GM21825 (cell line): ENCODE data around the gene METRN.

Experiments used
- ATAC-seq: cut with Tn5 transposase; IDR thresholded peaks from one replicate; pipeline ENCODE4 v1.9.1; 2021; ENCODE audit warnings: mild to moderate bottlenecking, moderate library complexity; ENCODE audit not compliant: unreplicated experiment

METRN gene

DNA sequence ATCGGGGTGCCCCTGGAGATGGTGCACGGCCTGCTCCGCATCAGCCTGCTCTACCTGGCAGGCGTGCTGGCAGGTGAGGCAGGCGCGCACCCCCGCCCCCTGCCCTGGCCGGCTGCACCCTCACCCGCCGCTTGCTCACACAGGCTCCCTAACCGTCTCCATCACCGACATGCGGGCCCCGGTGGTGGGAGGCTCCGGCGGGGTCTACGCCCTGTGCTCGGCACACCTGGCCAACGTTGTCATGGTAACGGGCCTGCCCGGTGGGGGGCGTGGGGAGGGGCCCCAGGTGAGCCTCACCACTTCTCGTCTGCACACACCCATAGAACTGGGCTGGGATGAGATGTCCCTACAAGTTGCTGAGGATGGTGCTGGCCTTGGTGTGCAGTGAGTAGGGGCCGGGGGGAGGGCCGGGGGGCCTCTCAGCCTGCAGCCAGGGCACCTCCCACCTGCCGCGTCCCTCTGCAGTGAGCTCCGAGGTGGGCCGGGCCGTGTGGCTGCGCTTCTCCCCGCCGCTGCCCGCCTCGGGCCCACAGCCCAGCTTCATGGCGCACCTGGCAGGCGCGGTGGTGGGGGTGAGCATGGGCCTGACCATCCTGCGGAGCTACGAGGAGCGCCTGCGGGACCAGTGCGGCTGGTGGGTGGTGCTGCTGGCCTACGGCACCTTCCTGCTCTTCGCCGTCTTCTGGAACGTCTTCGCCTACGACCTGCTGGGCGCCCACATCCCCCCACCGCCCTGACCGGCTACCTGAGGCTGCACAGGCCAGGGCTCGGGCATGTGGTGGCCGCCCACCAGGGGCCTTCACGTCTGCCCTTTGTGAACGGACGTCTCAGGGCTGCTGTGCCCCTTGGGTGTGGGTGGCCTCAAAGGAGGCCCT lies 37.4 kb upstream of the METRN start:
- ATAC-seq: no peak

DNA sequence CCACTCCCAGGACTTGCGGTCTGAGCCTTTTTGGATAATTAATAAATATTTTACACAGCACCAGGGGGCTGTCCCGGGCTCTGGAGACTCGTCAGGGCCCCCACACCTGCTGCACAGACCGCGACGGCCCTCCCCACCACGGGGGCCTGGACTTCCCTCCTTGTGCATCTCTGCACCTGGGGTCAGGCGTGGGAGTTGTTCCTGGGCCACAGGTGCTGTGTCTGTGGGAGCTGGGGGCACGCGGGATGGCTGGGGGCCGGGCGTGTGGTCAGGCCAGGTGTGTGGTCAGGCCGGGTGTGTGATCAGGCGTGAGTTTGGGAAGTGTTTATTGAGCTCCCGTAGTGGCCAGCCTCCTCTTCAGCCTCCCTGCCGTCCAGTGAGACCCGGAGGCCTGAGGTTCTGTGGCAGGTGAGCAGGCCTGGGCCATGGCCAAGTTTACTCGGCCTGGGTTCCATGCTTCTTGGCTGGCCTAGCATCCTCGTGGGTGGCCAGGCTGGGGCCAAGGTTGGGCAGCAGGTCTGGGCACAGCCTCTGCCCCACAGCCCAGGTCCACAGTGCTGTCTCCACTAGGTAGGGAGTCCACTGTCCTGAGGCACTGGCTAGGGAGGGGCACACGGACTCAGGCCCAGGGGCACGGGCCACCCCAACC lies 36.6 kb upstream of the METRN start:
- ATAC-seq: no peak

- ATAC-seq: peak; percentile 9
Measured at GRCh38 chr16:678858-679813, 35.8 kb upstream of the METRN start.

- peak; percentile 30 for ATAC-seq
Measured at GRCh38 chr16:679814-680624, 34.9 kb upstream of the METRN start, which contains the start of gene STUB1. Gene STUB1 (plus strand): TSS chr16:680410. CDS start chr16:680526, 116 bp downstream.

DNA sequence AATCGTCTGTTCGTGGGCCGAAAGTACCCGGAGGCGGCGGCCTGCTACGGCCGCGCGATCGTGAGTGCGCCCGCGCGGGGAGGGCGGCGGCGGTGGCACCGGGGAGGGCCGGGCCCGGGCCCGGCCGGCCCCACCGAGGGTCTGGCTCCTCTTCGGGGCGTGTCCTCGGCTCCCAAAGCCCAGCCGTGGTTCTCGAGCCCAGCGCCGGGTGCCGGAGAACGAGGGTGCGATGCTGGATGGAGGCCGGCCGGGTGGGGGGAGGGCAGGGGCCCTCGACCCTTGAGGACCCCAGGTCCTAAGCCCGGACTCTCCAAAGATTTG lies 34.3 kb upstream of the METRN start:
- peak; percentile 0 for ATAC-seq

DNA sequence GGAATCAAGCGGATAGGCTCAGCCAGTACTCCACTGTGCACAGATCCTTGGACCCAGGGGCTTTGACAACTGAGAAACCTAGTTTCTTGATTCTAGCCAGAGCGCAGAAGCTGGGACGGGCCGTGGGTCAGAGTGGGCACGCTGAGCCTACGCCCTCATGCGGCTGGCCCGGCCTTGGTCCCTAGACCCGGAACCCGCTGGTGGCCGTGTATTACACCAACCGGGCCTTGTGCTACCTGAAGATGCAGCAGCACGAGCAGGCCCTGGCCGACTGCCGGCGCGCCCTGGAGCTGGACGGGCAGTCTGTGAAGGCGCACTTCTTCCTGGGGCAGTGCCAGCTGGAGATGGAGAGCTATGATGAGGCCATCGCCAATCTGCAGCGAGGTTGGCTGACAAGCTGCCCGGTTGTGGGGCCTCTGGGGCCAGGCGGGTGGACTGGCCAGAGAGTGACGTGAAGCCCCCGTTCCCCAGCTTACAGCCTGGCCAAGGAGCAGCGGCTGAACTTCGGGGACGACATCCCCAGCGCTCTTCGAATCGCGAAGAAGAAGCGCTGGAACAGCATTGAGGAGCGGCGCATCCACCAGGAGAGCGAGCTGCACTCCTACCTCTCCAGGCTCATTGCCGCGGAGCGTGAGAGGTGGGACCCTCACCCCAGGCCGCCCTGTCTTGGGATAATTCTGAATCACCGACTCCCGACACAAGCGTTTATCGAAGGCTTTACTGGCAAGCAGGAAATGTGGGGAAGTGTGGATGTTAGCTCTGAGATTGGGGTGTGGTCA lies 33.8 kb upstream of the METRN start:
- ATAC-seq: no peak

DNA sequence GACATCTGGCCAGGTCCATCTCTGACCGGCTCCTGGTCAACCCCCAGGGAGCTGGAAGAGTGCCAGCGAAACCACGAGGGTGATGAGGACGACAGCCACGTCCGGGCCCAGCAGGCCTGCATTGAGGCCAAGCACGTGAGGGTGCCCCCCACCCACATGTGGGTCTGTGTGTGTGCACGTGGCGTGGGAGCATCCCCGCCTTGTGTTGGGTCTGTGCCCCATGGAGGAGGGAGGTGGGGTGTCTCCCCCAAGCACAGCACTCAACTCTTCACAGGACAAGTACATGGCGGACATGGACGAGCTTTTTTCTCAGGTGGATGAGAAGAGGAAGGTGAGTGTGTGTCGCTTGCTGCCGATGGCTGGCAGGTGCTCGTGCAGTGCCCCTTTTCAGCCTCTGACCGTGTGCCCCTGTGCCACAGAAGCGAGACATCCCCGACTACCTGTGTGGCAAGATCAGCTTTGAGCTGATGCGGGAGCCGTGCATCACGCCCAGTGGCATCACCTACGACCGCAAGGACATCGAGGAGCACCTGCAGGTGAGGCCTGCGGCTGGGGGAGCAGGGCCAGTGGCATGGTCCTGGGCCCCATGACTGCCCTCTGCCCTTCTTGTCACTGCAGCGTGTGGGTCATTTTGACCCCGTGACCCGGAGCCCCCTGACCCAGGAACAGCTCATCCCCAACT lies 33.0 kb upstream of the METRN start:
- no peak for ATAC-seq

DNA sequence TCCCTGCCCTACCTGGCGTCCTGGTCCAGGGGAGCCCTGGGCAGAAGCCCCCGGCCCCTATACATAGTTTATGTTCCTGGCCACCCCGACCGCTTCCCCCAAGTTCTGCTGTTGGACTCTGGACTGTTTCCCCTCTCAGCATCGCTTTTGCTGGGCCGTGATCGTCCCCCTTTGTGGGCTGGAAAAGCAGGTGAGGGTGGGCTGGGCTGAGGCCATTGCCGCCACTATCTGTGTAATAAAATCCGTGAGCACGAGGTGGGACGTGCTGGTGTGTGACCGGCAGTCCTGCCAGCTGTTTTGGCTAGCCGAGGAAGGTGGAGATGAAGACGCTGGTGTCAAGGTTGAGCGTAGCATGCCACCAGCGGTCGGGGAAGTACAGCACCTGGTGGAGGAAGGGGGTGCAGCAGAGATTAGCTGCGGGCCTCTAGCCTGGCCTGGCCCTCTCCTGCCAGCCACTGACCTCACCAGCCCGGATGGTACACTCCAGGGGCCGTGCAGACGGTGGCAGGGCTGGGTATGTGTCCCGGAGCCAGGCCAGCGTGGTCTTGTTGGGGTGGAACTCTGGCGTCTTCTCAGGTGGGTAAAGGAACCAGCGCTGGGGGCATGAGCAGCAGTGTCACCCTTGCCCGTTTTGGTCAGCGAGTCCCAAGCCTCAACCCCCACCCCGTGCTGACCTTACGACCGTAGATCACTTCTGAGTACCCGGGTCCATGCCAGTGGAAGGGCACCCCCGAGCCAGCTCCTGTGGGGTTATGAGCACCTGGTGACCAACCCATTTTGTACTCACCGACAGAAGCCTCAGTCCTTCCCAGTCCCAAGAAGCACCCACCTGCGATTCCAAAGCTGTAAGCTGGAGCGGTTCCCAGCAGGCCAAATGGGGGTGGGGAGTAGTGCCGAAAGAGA lies 32.2 kb upstream of the METRN start:
- no peak for ATAC-seq

DNA sequence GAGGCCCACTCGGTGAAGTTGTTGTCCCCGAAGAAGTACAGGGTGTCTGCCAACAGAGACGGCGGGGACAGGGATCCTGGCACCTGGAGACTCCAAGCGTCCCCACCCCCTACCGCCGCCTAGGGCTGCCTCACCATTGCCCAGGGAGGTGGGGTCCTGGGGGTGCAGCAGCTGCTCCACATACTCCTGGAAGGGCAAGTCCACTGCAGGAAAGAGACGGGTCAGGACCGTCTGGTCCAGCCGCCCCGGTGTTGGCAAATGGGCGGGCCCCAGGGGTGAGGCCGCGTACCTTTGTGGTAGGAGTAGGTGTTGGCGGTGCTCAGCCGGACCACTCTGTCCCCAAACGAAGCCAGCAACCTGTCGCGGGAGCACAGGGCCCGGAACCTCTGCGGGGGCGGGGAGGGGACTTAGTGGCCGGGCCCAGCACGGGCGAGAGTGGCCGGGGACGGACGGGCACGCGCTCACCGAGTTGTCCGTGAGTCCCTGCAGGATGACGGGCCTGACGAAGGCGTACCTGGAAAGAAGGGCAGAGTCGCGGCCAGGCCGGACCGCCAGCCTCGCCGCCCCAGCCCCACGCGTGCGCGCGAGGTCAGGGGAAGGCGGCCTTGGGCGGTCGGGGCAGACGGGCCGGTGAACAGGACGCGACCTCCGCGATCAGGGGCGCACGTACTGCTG lies 31.4 kb upstream of the METRN start:
- no peak for ATAC-seq

DNA sequence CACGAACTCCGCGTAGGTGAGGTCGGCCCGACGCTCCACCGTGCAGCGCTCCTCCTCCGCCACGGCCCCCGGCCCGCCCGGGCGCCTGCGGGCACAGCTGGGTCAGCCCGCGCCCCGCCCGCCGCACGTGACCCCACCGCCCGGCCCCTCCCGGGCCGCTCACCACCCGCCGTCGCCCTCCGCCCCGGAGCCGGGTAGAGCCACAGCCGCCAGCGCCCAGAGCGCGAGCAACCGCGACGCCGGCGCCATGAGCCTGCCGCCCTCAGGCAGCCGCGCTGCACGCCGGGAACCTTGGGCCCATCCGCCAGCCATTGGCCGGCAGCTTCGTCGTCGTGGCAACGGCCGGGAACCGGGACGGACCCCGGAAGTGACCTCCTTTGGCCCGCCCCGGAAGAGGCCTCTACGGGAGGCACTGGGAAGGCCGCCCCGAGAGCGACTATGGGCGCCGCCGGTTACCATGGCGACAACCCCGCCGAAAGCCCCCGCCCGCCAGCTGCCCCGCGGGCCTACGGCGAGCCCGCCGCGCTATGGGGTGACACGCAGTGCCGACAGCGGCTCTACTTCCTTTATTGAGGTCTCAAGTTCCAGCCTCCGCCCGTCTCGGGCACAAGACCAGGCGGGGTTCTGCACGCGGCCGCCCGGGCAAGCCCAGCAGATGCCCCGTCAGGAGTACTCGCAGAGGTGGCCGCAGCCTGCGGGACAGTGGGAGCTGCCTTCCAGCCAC lies 30.7 kb upstream of the METRN start, which contains the start of gene JMJD8:
JMJD8 (minus strand) TSS at position 264 of the 724 bp plus-strand sequence; CDS start at position 249, 15 bp downstream.
- peak; percentile 47 for ATAC-seq

- no peak for ATAC-seq
Measured at GRCh38 chr16:684961-685696, 29.8 kb upstream of the METRN start.

DNA sequence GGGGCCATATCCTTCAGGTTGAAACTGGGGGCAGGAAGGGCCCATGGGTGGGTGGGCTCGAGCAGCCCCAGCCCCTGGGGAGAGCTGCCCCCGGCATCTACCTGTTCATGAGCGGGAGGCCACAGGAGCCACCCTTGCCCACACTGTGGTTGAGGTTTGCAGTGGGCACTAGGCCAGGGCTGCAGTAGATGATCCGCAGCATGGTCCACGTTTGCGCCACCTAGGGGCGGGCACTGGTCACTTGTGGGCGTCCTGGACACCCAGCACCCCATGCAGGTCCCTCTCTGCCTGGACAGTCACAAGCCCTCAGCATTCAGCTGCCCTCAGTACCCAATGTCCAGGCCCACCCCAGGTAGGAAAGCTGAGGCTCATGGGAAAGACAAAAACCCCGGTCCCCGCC lies 29.0 kb upstream of the METRN start:
- ATAC-seq: no peak

DNA sequence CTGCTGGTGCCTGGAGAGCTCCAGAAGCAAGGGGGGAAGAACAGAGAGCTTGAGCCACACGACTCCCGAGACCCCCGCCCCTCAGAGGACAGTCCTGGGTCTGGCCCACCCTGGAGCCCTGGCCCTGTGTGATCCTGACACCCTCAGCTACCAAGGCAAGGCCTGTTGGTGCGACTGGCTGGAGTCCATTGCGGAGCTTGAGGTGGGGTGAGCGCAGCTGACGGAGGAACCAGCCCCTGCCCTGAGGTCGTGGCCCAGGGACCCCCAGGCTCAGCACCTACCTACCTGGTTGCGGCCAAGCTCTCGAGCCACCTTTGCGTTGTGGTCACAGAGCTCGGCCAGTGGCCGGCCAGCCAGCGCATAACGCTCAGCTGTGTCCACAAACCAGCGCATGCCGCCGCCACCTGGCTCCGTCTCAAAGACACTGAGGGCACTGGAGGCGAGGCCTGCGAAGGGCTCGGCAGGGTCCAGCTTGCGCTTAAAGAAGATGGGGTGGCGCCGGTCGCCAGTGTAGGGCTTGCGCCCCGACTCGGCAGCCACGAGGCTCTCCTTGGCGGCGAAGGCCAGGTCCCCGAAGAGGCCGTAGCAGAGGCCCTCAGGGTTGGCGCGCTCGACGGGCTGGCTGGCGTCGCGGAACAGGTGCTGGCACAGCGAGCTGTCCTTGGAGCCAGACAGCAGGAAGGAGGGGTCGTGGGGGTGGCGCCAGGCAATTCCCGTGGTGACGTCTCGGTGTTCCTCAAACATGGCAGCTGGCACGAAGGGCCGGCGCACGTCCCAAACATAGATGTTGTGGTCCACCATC lies 28.3 kb upstream of the METRN start:
- ATAC-seq: no peak

DNA sequence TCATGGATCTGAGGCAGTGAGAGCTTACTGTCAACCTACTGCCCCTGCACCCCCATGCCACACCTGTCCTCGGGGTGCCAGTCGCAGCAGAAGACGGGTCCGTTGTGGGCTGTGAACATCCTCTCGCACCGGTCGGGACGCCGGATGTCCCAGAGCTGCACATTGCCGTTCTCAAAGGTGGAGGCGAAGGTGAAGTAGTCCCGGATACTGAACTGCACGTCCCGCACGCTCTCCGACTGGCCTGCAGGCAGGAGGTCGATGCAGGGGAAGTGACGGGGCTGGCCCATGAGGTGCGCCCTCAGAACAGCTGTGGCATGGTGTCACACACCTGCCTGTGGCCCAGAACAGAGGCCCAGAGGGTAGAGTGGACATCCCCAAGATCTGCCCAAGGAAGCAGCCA lies 27.4 kb upstream of the METRN start:
- no peak for ATAC-seq

DNA sequence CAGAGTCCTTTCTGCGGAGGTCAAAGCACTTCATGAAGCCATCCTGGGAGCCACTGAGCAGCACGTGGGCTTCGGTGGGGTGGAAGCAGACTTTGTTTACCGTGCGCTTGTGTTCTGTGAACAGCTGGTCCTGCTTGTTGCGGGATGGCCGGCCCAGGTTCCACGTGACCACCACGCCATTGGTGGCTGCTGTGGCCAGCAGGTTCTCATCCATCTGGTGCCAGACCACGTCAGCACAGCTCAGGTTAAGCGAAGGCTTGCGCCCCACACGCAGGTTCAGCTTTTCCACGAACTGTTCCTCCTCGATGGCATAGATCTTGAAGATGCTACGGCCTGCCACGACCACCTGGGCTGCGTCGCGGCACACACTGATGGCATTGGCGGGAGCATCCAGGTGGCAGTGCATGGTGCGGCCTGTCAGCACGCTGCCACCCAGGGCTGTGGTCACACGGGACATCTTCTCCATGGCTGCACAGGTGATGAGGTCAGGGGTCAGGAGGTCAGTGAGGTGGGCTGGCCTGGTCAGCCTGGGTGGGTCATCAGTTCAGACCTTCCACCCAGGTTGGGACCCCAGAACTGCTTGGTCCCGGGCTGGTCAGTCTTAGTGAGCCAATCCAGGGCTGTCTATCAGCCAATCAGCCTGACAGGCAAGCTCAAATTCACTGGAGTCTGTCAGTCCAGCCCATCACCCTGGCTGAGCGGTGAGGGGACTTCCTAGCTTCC lies 25.6 kb upstream of the METRN start:
- ATAC-seq: no peak
